NCI-H1694 treated with DMSO at 0.1 percent for 48 hours (cell line): ENCODE data around the gene PNKD.
A peak's percentile ranks its signal among the peaks of the same experiment; 100 is the strongest.
"Not testable (repeated sequence)": the region's sequence is repeated elsewhere in the genome, so short reads cannot be mapped to it uniquely, and the experiment has no call there.

Source experiments
- DNase-seq: peaks from one replicate; lab custom pipeline; 2025; lab: John Stamatoyannopoulos, UW

The PNKD gene

DNA sequence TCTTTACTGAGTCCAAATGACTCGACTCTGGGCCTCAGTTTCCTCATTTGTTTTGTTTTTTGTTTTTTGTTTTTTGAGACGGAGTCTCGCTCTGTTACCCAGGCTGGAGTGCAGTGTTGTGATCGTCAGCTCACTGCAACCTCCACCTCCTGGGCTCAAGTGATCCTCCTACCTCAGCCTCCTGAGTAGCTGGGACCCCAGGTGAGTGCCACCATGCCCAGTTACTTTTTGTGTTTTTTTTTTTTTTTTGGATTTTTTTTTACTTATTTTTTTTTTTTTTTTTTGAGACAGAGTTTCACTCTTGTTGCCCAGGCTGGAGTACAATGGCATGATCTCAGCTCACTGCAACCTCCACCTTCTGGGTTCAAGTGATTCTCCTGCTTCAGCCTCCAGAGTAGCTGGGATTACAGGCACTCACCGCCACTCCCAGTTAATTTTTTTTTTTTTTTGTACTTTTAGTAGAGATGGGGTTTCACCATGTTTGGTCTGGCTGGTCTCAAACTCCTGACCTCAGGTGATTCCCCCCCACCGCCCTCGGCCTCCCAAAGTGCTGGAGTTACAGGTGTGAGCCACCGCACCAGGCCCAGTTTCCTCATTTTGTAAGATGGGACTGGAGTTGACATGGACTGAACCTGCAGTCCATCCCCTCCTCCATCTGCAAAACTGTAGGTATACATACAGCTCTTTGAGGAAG lies 3.0 kb downstream of the PNKD start:
- not testable (repeated sequence) for DNase-seq

DNA sequence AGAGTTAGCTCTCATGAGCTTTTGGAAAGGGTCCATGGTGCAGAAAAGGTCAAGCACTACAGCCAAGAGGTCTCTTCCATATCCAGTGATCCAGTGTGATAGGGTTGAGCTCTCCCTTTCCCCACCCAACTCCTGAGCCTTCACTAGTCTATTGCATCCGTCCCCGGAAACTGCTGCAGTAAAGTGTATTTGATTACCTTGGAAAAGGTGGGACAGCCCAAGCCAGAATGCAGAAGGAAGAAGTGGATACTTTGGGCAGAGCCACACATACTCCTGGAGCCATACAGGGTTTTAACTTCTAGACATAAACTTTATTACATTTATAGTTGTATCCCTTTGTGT lies 3.6 kb downstream of the PNKD start:
- no peak for DNase-seq

DNA sequence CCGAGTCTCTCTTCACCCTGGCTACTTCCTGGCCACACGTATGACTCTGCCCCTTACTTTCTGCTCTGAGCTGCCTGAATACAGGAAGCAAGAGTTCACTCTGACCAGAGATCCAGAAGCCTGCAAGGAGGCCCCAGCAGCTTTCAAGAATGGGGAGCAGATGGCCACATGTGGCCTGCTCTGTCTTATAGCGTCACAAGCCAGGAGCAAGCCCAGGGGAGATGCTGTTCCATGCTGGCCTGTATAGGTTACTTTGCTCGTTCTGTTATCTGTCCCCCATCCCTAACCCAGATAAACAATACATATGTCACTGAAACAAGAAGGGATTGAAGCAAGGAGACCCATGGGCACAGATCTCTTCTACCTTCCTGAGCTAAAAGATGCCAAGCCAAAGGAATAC lies 4.3 kb downstream of the PNKD start:
- no peak for DNase-seq

DNA sequence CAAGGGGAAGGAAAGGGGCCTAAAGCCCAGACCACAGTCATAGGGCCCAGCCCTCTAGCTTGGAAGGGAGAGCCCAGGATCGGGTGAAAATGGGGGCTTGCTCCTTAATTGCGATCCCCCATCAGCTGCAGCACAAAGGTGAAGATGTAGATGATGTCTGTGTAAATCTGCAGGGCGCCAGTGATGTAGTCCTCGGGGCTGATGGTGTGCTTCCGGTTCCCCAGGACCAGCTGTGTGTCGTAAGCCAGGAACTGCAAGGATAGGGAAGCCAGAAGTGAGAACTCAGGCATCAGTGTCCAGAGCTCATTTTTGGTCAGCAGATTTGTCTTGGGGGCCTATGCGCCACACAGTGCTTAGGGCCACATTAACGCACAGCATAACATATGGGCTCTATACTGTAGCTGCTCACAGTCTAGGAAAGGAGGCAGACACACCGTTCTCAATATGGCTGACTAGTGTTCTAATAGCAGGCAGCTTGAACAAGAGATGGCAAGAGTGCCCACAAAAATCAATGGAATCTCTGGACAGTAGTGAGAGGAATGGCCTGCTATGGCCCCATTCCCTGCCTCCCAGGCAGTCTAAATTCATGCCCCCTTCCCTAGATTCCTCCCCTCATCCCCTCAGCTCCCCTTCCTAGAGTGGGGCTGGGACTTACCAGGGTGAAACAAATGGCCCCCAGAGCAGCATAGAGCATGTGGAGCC lies 5.2 kb downstream of the PNKD start:
- no peak for DNase-seq

DNA sequence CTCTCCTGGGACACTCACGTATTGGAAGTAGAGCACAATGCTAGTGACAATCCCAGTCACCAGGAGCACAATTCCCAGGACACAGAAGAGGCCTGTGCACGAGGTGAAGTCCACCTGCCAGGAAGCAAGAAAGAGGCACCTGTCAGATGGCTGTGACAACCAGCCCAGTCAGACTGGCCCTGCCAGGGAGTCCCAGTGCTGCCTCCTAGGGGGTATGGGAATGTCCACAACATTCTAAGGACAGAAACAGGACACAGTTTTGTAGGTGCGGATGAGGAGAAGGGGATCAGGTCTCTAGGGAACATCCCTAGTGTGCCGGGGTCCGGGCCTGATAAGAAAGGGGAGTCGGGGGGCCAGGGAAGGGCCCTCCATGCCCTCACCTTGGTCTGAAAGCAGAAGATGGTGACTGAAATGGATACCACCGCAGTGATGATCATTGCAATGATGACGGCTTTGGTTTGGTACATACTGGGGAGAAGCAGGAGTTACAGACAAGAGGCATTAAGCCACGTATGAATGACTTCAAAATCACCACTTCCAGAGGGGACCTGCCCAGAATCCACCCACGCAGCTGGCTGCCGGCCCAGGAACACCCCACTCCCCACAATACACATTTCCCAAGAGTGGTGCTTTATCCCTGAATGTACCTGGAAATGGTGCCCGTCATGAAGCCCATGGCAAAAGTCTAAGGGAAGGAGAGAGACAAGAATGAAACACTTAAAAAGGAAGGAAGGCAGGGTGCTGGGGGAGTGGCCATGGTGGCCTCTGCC lies 6.9 kb downstream of the PNKD start:
- no peak for DNase-seq

DNA sequence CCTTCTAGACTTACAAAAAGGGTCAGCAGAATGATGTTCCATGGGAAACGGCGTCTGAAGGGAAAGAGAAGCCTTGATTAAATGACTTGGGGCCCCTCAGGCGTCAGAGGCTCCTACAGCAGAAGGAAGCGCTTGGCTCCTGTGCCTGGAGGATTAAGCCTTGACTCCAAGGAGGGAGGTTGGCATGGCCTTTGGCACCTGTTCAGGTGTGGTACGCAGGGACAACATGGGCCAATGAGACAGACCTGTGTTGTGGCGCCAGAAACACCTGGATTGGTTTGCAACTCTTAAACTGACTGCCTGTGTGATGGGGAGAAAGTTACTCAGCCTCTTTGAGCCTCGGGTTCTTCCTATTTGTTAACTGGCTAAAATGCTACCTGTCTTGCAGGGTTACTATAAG lies 7.6 kb downstream of the PNKD start:
- DNase-seq = no peak

DNA sequence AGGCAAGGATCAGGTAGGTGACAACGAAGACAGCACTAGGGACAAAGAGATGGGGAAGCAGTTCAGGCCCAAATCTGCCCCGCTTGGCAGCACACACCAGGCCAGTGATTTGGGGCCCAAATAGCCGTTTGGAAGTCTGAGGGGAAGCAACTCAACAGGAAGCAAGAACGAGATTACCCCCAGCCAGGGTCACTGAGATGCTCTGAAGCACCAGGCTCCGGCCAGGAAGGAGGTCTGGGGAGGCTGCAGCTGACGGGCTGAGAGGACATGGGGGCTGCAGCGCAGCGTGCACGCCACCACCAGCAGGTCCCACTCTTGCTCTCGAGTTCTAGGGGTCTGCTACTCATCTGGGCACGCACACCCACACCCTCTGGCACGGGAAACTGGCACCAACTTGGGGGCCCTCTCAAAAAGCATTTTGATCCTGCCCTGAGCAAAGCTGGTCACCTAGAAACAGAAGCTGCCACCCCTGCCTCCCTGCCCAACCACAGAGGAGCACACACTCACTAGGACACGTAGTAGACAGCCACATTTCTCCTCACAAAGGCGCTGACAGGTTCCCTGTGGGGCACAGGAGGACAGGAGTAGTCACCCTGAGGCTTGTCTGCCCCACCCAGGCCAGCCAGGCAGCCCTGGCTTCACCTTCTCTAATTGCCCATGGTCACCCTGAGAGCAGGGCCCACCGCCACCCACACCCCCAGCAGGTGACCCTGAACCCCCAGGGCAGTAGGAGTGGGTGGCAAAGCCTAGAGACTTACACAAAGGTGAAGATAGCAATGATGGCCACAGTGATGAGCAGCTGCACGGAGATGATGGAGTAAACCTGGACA lies 8.4 kb downstream of the PNKD start:
- DNase-seq = no peak

DNA sequence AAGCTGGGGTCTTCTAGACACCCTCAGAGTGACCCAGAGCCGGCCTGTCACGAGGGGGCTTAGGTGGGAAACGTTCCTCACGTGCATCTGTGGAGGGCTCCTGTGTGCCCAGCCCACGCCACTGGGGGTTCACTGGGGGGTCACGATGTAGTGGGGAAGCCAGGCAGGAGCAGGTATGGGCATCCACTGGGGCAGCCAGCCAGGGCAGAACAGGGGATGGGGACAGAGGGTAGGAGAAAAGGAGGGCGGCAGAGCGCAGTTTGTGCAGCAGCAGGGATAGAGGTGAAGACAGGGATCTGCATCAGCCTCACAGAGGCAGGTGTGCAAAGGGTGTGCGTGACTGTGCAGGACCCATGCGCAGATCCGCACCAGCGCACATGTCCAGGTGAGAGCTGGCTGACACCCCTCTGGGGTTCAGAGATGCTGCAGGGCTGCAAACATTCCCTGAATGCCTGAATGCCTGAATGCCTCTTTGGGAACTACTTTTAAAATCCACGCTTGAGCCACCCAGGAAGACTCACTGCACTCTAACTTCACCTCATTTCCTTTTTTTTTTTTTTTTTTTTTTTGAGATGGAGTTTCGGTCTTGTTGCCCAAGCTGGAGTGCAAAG lies 10.0 kb downstream of the PNKD start:
- DNase-seq = no peak

DNA sequence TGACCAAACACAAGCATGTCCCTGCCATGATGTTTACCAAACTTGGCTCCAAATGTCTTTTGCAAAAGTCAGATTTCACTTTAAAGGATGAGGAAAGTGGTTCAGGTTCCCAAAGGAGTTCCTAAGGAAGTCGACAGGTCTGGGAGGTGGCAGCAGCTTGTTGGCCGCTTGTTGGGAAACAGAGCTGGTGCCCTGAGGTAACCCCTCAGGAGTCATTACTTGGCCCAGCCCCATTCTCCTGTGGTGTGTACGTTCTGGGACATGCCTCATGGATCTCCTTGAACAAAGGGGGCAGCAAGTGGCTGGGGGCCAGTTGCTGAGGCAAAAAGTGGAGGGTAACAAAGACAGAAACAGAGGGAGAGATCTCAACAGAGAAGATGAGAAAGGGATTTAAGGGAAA lies 11.1 kb downstream of the PNKD start:
- DNase-seq = no peak

DNA sequence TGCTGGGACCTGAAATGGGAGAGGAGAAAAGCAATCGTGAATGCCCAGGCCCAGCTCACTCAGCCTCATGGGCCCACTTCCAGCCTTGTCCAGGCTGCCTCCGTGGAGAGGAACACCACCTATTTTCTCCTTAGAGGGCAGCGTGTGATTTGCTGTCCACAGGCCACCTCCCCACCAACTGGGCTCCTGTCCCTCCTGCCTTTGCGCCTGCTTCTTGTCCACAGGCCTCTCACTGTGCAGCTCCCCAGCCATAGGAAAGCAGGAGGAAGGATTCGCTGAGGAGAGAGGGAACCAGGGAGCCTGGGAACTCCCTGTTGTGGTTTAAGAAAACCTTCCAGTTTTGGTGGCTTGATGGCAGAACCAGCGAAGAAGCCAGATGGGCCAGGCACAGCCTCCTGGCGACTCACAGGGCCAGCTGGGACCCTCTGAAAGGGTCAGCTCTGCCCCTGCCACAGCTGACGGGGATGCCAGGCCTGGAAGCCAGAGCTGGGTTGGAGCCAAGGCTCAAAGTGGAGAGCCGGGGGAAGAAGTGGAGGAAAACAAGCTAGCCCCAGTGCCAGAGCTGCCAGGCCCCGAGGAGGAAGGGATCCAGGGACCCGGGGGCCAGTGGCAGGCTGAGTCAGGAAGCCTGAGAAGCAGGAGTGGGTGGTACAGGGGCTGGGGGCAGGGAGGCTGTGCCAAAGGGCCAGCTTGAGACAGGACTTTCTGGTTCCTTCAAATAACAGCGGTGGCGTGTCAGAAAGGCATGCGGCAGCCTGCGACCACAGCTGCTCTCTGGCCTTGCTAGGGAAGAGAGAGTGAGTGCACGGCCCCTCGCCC lies 12.1 kb downstream of the PNKD start:
- DNase-seq = no peak

DNA sequence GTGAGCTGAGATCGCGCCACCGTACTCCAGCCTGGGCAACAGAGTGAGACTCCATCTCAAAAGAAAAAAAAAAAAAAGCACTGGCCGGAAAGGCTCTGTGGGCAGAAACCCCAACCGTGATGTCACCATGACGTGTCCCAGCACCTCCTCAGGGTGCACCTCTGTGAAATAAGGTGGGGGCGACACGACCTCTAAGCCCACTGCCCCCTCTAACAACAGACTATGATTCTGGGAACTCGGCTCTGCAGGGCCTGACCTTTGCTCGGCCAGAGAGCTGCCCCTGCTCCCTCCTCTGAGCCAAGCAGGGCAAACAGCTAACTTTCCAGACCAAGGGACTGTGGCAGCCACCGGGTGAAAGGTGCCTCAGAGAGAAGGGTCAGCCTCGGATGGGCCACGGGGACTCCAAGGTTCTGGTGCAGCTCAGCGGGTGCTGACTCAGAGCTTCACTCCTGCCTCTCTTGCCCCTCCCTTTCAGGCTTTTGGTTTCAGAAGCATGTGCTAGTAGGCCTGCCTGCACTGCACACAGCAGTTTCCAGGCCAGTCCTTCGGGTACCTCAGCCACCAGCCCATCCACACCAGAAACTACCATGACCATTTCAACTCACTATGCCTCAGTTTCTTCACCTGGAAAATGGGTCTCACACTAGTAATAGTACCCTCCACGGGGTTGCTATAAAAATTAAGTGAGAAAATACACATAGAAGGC lies 13.9 kb downstream of the PNKD start:
- DNase-seq = no peak

DNA sequence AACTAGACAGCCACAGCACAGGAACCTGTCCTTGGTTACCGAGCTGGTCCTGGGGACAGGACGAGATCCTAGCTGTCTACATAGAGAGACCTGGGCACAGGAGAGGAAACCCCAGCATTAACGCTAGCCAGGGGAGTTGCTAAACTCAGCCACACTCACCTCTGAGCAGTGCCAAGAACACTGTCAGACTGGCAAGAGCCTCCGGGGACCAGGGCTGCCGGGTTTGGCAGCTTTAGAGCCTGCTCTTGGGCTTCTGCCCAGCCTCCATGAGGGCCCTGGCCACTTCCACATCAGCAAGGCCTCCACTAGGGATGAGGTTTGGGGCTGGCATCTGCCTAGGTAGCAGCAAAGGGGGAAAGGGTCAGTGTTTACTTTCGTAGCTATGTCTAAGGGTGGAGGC lies 15.3 kb downstream of the PNKD start:
- DNase-seq = peak; percentile 26

DNA sequence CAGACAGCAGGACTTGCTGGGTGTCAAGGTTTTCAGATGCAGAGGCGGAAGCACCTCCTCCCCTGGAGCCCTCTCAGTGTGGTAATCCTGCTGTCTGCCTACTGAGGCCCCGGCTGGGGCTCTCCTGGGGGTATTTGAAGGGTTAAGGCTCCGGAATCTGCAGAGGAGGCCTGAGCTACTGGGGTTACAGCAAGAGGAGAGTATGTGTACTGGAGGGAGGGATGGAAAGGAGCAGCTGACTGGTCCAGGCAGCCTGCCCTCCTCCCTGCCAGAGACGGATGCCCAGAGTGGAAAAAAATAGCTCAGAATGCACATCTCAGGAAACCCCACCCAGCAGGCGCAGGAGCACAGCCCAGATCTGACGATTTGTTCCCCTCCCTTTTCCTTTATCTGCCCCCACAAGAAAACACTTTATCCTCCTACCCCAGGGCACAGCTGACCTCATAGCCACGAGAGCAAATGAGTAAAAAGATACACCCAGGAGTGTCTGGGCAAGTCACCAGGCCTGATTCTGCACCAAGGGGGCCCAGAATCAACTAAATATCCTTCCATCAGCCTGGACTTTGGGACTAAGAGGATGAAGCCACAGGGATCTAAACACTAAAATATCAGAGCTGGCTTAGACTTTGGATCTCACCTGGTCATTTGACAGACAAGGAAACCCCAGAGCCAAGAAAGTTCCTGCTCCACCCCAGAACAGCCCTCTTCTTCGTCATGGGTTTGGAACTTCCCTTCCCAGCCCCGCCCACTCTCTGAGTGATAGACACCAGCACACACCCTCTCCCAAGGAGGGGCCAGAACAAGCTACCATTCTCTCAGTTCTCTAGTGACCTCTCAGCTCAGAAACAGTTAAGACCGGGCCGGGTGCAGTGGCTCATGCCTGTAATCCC lies 16.5 kb downstream of the PNKD start:
- no peak for DNase-seq

DNA sequence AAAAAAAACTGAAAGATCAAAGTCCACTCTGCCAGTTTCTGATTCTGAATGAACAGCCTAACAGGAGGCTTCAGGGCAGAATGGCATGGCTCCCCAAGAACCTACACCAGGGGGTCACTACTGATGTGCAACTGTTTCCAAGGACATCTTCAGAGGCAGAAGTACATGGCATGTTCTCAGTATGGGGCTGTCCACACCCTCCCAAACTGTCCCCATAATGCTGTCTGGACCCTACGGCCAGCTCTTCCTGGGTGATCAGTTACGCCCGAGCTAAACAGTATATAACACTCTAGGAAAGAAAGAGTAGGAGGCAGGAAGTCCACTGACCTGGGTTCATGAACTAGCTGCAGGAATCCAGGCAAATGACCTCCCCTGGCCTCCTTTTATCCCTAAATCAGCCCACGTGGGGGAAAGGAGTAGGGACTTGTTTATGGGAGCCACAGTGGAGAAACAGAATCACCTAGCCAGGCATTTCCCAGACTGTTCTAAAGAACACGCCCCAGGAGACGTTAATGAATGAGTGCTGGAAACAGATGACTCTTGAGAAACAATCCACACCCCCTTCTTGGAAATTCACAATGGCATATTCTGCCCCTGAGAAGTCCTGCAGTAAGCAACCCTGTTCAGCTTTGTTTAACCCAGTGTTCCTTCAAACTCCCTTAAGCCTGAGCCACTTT lies 19.5 kb downstream of the PNKD start:
- DNase-seq = no peak

DNA sequence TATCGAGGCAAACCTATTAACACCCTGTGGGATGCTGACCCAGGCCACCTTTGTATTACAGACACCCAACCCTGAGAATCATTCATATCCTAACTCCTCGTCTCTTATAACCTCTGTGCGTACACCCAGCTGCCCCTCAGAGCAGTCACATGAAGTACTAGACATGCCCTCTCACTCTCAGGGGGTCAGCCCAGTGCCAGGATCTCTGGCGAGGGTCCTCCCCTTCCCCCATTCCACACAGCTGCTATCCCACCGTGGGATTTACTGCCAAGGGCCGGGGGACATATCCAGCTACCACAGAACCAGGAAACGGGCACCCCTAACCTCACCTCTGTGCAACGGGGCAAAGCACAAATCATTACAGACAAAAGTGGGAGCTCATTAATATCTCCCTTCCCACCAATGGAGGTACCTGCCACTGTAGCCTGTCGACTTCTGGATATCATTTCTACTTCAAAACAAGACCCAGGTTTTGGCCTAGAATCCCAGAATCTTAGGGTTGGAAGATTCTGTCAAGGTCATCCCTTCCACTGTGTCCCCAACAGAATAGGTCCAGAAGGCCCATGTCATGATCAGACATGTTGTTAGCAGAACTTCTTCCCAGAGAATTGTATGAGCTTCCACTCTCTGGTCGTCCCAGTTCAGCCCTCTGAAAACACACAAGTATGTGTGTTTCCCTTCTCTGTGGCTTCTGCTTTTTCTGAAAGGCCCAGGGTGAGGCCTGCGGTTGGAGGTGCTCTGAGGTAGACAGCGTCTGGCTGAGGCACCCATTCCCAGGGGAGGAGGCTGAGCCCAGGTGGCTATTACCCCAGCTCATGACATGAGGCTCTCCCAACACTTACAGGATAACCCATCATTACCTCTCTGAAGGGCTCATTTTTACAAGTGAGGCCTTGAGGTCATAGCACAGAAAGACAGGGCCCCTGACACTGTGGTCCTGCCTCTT lies 20.3 kb downstream of the PNKD start:
- DNase-seq = no peak

DNA sequence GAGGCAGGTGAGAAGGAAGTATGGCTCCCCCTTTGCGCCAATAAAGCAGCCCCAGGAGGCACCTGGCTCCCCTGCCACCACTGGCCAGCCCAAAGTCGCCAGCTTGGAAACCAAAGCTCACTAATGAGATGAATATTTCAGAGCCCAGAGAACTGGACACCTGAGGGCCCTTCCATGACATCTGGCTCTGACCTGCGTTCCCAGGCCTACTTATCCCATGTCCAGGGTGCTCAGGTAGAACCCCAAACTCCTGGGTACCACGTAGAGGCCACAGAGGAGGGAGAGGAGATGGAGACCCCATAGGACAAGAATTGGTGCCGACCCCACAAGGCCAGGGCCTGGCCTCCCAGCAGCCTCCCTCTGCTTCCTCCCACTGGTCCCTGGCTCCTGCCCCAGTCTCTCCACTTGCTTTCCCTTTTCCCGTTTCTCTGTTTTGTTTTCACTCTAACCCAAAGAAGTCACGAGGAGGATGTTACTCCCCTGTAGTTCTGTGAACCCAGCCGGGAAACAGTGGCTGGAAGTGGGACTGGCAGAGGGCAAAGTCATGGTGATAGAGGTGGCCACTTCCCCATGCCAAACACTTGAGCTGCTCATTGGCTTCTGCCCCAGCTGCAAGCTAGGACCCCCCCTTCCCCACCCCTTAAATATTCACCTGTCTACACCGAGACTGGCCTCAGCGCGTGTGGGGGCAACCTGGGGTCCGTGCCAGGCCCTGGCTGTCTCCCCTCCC lies 21.2 kb downstream of the PNKD start:
- DNase-seq = no peak
